Measurements from ENCODE around the gene CAST.

Gene CAST

DNA sequence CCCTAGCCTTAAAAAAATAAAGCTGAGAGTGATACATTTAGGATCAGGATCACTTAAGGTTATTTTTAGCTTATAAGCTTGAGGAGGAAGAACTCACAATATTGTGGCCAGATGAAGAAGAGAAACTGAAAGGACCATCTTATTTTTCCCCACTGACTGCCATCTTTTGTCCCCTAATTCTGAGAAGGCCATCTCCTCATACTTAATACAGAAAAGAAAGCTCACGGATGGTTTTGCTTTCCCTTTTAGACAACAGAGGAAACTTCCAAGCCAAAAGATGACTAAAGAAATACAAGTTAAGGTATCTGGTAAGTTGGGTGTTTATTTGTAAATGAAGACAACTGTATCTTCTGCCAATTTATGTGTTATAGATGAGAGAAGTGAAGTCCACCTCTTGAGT is 109.2 kb downstream of the CAST start:
- intact Hi-C loops (cut with DNase I; ENCODE audit: low total_unique reads), result no loop called here
- Histone ChIP-seq H3K36me3 (peaks cover 94 to 100% (median 95%) of the 10 kb centered on the region in 3 donors), H3K27me3 (no peaks in the 10 kb centered on the region), H3K4me1 (peaks cover 0 to 4% (median 0%) of the 10 kb centered on the region in 4 donors), H3K4me3 (no peak overlapping the region), H3K9me3 (no peaks in the 10 kb centered on the region), H3K27ac (no peak overlapping the region)
- DNase-seq, result no peak
- TF ChIP-seq, protein P1, sequence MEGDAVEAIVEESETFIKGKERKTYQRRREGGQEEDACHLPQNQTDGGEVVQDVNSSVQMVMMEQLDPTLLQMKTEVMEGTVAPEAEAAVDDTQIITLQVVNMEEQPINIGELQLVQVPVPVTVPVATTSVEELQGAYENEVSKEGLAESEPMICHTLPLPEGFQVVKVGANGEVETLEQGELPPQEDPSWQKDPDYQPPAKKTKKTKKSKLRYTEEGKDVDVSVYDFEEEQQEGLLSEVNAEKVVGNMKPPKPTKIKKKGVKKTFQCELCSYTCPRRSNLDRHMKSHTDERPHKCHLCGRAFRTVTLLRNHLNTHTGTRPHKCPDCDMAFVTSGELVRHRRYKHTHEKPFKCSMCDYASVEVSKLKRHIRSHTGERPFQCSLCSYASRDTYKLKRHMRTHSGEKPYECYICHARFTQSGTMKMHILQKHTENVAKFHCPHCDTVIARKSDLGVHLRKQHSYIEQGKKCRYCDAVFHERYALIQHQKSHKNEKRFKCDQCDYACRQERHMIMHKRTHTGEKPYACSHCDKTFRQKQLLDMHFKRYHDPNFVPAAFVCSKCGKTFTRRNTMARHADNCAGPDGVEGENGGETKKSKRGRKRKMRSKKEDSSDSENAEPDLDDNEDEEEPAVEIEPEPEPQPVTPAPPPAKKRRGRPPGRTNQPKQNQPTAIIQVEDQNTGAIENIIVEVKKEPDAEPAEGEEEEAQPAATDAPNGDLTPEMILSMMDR (IDR thresholded peaks at IDR 0.05), result no peak

DNA sequence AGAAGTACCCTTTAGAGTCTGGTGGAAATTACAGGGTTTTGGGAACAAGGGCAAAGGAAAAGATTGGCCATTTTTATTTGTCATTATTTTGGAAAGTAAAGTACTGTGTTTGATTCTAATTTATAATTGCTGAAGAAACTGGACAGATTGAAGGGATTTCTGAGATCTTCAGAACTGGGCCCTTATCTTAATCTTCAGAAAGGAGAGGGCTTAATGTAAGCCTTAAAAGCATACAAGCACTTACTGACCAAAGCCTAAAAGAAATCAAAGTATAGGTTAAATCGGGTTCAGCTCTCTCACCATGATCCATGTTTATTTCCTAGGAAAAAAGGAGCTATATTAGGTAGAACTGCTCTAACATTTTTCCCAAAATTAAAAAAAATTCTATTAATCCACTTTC is 109.9 kb downstream of the CAST start:
- intact Hi-C loops (cut with DNase I; ENCODE audit: low total_unique reads), result no loop called here
- no peaks in the 10 kb centered on the region for H3K27me3 ChIP-seq
- no peak overlapping the region for H3K4me3 ChIP-seq
- H3K4me1 ChIP-seq, result peaks cover 0 to 7% (median 0%) of the 10 kb centered on the region in 4 donors
- H3K9me3 ChIP-seq, result no peaks in the 10 kb centered on the region
- no peak overlapping the region for H3K27ac ChIP-seq
- DNase-seq, result no peak
- TF ChIP-seq, protein P1 (IDR thresholded peaks at IDR 0.05), result no peak
- peaks cover 92 to 97% (median 94%) of the 10 kb centered on the region in 3 donors for H3K36me3 ChIP-seq

DNA sequence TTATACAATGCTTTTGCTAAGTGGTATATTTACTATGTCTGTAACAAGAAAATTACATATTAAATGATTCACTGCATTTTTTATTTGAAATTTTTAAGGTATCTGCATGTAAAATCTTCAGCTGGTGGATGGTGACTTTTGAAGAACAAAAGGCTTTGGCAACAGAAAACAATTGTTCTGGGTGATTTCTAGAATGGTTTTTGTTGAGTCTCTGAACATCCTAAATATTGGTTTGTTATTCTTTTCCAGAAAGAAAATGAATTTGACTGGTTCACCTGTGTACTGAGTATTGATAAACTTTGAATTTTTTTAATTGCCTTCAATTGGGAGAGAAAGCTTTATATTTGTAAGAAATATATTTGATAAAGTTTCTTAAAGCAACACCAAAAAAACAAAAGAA is 110.4 kb downstream of the CAST start:
- H3K9me3 ChIP-seq, result no peaks in the 10 kb centered on the region
- H3K27me3 ChIP-seq, result no peaks in the 10 kb centered on the region
- DNase-seq, result no peak
- H3K4me1 ChIP-seq, result peaks cover 0 to 7% (median 0%) of the 10 kb centered on the region in 4 donors
- peaks cover 90 to 97% (median 92%) of the 10 kb centered on the region in 3 donors for H3K36me3 ChIP-seq
- TF ChIP-seq, protein P1 (IDR thresholded peaks at IDR 0.05), result no peak
- H3K4me3 ChIP-seq, result no peak overlapping the region
- no peak overlapping the region for H3K27ac ChIP-seq
- intact Hi-C loops (cut with DNase I; ENCODE audit: low total_unique reads), result no loop called here

DNA sequence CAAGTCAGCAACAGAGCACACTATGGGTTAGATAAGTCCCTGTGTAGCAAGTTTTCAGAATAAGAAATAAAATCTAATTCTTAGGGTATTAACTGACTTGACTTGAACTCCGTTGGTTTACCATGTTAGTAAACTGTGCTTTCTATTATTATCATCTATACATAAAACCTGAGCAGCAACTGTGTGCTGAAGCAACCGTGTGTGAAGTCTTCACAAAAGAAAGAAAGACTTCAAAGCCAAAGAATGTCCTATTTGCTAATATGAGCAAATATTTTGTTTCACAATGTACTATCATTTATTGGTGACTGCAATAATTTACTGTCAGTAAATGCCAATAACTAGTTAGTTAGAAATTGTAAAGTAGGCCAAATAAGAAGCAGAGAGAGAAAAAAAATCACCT is 112.9 kb downstream of the CAST start:
- TF ChIP-seq, protein P1 (IDR thresholded peaks at IDR 0.05), result no peak
- H3K4me1 ChIP-seq, result peaks cover 0 to 17% (median 0%) of the 10 kb centered on the region in 4 donors
- H3K4me3 ChIP-seq, result no peak overlapping the region
- H3K36me3 ChIP-seq, result peaks cover 87 to 94% (median 90%) of the 10 kb centered on the region in 3 donors
- intact Hi-C loops (cut with DNase I; ENCODE audit: low total_unique reads), result no loop called here
- H3K27ac ChIP-seq, result no peak overlapping the region
- DNase-seq, result no peak
- no peaks in the 10 kb centered on the region for H3K27me3 ChIP-seq
- H3K9me3 ChIP-seq, result no peaks in the 10 kb centered on the region

DNA sequence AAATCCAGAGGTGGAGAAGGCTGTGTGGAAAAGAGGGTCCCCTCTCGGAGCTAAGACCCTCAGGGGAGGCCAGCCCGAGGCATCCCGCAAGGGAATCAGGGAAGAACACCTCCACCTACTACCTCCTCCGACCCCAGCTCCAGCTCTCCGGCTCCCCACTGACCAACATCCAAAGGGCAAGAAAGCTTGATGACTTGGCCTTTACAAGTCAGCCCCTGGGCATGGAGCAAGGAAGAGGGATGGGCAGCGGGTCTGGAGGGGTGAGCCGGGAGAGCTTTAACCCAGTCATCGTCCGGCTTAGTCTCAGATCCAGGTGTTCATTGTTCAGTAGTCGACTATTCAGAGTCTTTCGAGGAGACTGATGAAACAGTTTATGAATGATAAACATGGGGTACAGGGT is 113.5 kb downstream of the CAST start:
- no peak overlapping the region for H3K27ac ChIP-seq
- TF ChIP-seq, protein P1 (IDR thresholded peaks at IDR 0.05), result no peak
- intact Hi-C loops (cut with DNase I; ENCODE audit: low total_unique reads), result no loop called here
- H3K4me1 ChIP-seq, result peaks cover 0 to 23% (median 3%) of the 10 kb centered on the region in 4 donors
- DNase-seq, result no peak
- H3K36me3 ChIP-seq, result peaks cover 80 to 88% (median 84%) of the 10 kb centered on the region in 3 donors
- H3K9me3 ChIP-seq, result no peaks in the 10 kb centered on the region
- no peaks in the 10 kb centered on the region for H3K27me3 ChIP-seq
- no peak overlapping the region for H3K4me3 ChIP-seq

DNA sequence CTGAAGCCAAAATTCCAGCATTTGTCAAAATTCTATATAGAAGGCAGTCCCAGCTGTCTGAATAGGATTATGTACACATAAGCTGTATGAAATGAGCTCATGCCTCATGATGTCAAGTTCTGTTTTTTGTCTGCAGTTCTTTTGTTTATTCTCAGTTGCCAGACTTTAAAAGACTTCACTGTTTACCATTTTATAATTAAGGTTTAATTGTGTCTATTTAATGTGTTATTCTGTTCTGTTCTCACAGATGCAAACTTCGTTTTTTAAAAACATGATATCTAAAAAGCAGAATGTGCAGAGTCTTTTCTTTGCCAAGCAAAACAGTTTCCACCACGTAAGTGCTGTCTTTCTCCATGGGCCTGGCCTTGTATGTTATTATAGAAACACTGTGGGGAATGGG is 114.4 kb downstream of the CAST start:
- intact Hi-C loops (cut with DNase I; ENCODE audit: low total_unique reads), result loop anchor here (1.0 kb wide), 1 partner anchor 22 kb away; no protein-coding TSS in a partner anchor
- peaks cover 71 to 79% (median 76%) of the 10 kb centered on the region in 3 donors for H3K36me3 ChIP-seq

More for the DNA sequence above, 114.4 kb downstream of the CAST start:
- DNase-seq, result no peak
- Histone ChIP-seq H3K4me3 (no peak overlapping the region), H3K9me3 (no peaks in the 10 kb centered on the region), H3K27me3 (no peaks in the 10 kb centered on the region), H3K4me1 (peaks cover 0 to 32% (median 7%) of the 10 kb centered on the region in 4 donors), H3K27ac (no peak overlapping the region)
- TF ChIP-seq, protein P1 (IDR thresholded peaks at IDR 0.05), result no peak

All from tibial artery (tissue), 4 donors.